C4-2B (cell line): ENCODE data around the gene PDCD1.

Source experiments
- CTCF ChIP-seq: fragments of 450-650 bp; conservative IDR thresholded peaks from 2 replicates; pipeline ENCODE4 v1.5.1; 2017; ENCODE audit warnings: mild to moderate bottlenecking
- ZFX ChIP-seq: fragments of 450-650 bp; IDR thresholded peaks from 2 replicates; pipeline ENCODE4 v1.6.1; 2017

DNA sequence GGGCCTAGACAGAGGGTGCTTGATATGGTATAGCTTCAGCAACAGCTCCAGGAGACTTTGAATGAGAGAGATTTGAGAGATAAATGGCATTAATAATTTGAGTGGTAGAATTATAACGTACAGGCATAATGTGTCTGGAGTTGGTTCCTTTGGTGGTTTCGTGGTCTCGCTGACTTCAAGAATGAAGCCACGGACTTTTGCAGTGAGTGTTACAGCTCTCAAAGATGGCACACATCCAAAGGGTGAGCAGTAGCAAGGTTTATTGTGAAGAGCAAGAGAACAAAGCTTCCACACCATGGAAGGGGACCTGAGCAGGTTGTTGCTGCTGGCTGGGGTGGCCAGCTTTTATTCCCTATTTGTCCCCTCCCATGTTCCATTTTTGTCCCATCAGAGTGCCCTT lies 23.1 kb downstream of the PDCD1 start:
- TF ChIP-seq CTCF = no peak
- TF ChIP-seq ZFX = no peak
